HepG2 (cell line): Measurements from ENCODE around the gene P3H3. TPM values are rescaled to one million over a fixed set of nuclear protein-coding genes. Genes with fewer than 3 reads are reported as not detected.

ENCODE experiments used
- ARID2 ChIP-seq: sonication (generic); formaldehyde crosslinking; IDR thresholded peaks from 2 replicates; pipeline ENCODE4 v1.8.1; 2022; ENCODE audit warnings: mild to moderate bottlenecking, missing genetic modification reagents, borderline replicate concordance
- CAMTA2 ChIP-seq: sonication (generic); formaldehyde crosslinking; IDR thresholded peaks from 2 replicates; pipeline ENCODE4 v1.4.0; 2020; ENCODE audit warnings: mild to moderate bottlenecking, missing genetic modification reagents, borderline replicate concordance
- CBX2 ChIP-seq, 2 experiments: fragments of 200-600 bp in 1 of 2; sonication (generic); formaldehyde crosslinking in 1 of 2; IDR thresholded peaks; 2 replicates each; pipeline versions ENCODE4 v1.7.0 to v1.8.1; 2018 to 2022; ENCODE audit warnings: low read depth in 2 of 2, low read length in 1 of 2, mild to moderate bottlenecking in 1 of 2, missing genetic modification reagents in 1 of 2
- CBX5 ChIP-seq: sonication (generic); formaldehyde crosslinking; IDR thresholded peaks from 2 replicates; pipeline ENCODE4 v1.4.0; 2020; ENCODE audit warnings: missing genetic modification reagents, borderline replicate concordance
- CSRNP2 ChIP-seq: sonication (generic); formaldehyde crosslinking; conservative IDR thresholded peaks from 2 replicates; pipeline ENCODE4 v1.8.0; 2022; ENCODE audit warnings: low read depth, missing genetic modification reagents
- GATAD1 ChIP-seq: IDR thresholded peaks from 2 replicates; pipeline ENCODE4 v1.6.1; 2016; ENCODE audit warnings: missing genetic modification reagents, missing compliant biosample characterization
- GTF2F1 ChIP-seq: fragments of 150-350 bp; IDR thresholded peaks from 2 replicates; pipeline ENCODE4 v1.6.1; 2014; ENCODE audit warnings: low read length
- ISX ChIP-seq: sonication (generic); formaldehyde crosslinking; conservative IDR thresholded peaks from 2 replicates; pipeline ENCODE4 v1.5.0; 2020; ENCODE audit warnings: missing genetic modification reagents
- NFAT5 ChIP-seq: sonication (generic); formaldehyde crosslinking; IDR thresholded peaks from 2 replicates; pipeline ENCODE4 v1.4.0; 2020; ENCODE audit warnings: missing genetic modification reagents
- PAX8 ChIP-seq: sonication (generic); formaldehyde crosslinking; IDR thresholded peaks from 2 replicates; pipeline ENCODE4 v1.8.0; 2022; ENCODE audit warnings: mild to moderate bottlenecking, missing genetic modification reagents, borderline replicate concordance
- PHF5A ChIP-seq: IDR thresholded peaks from one replicate; pipeline ENCODE4 v1.6.1; 2018; ENCODE audit warnings: low read depth, missing genetic modification reagents; ENCODE audit not compliant: unreplicated experiment
- SRF ChIP-seq: IDR thresholded peaks from 2 replicates; pipeline ENCODE4 v1.6.1; 2011; ENCODE audit warnings: mild to moderate bottlenecking, low read depth, low read length, moderate library complexity
- ZBTB43 ChIP-seq: sonication (generic); formaldehyde crosslinking; conservative IDR thresholded peaks from 2 replicates; pipeline ENCODE4 v1.4.0; 2020; ENCODE audit warnings: missing genetic modification reagents
- ZEB1 ChIP-seq: IDR thresholded peaks from 2 replicates; pipeline ENCODE4 v1.6.1; 2012; ENCODE audit warnings: mild to moderate bottlenecking, low read depth, inconsistent platforms; ENCODE audit not compliant: insufficient replicate concordance
- ZFP36 ChIP-seq: fragments of 150-350 bp; IDR thresholded peaks from 2 replicates; pipeline ENCODE4 v1.6.1; 2018; ENCODE audit warnings: borderline replicate concordance, low read length, low read depth; ENCODE audit not compliant: partially characterized antibody
- ZNF230 ChIP-seq: sonication (generic); formaldehyde crosslinking; IDR thresholded peaks from 2 replicates; pipeline ENCODE4 v1.4.0; 2020; ENCODE audit warnings: mild to moderate bottlenecking, missing genetic modification reagents
- ZNF550 ChIP-seq: sonication (generic); formaldehyde crosslinking; IDR thresholded peaks from 2 replicates; pipeline ENCODE4 v1.4.0; 2020; ENCODE audit warnings: mild to moderate bottlenecking, missing genetic modification reagents, borderline replicate concordance
- ZXDC ChIP-seq: sonication (generic); formaldehyde crosslinking; IDR thresholded peaks from 2 replicates; pipeline ENCODE4 v1.5.0; 2020; ENCODE audit warnings: mild to moderate bottlenecking, missing genetic modification reagents
- polyA plus RNA-seq, 8 experiments: library from polyadenylated mRNA; depleted of rRNA in 3 of 8; stranded (reverse) in 7 of 8; unstranded in 1 of 8; fragments of >200 nt; fragmentation: Illumina TruSeq in 4 of 8; extraction: Trizol in 4 of 8; gene quantifications; 2 replicates each; pipeline versions ENCODE4 v1.2.1 to v1.2.3, GENCODE V29; 2011 to 2016; ENCODE audit warnings: low read depth in 4 of 8, missing spikeins in 1 of 8, mixed read lengths in 1 of 8; ENCODE audit not compliant: insufficient read depth in 1 of 8
- total RNA-seq, 5 experiments: library from RNA; depleted of rRNA; stranded (reverse); fragments of >200 nt; fragmentation: Illumina TruSeq; extraction: Trizol; gene quantifications; 2 replicates each; pipeline ENCODE4 v1.2.3, GENCODE V29; 2016; ENCODE audit warnings: low read depth in 1 of 5

P3H3 gene
- total and polyA plus RNA-seq, 2 of the 13 experiments (the other 11 are each of a cell fraction or from before 2014, with no cell fraction given): 20.1 to 20.5 TPM

- TF ChIP-seq CBX2 (IDR thresholded peaks at IDR 0.05; ENCODE audit: low read depth, low read length) (no peak), CBX2 (CRISPR knock-in tag; IDR thresholded peaks at IDR 0.05; ENCODE audit: low read depth) (no peak), ZEB1 (no peak), NFAT5 (CRISPR knock-in tag) (no peak), PAX8 (CRISPR knock-in tag) (0 out of 2 replicates have a peak, but pooled peaks have one; percentile 56), GTF2F1 (no peak), SRF (no peak), ZNF230 (CRISPR knock-in tag) (peak; percentile 41; the same call in 1 of the 2 replicates), ZFP36 (no peak), ZNF550 (CRISPR knock-in tag) (no peak), GATAD1 (CRISPR knock-in tag) (peak; percentile 90), CBX5 (CRISPR knock-in tag) (no peak; the same call in 1 of the 2 replicates), ZBTB43 (CRISPR knock-in tag) (no peak), ISX (CRISPR knock-in tag) (no peak), PHF5A (CRISPR knock-in tag) (peak; percentile 13), CSRNP2 (CRISPR knock-in tag) (no peak), CAMTA2 (CRISPR knock-in tag) (0 out of 2 replicates have a peak, but pooled peaks have one; percentile 69), ZXDC (CRISPR knock-in tag) (no peak), ARID2 (CRISPR knock-in tag) (no peak)
These were observed 23.9 kb downstream of the P3H3 start, which contains the start of gene USP5 (continued) for GRCh38 chr12:6851921-6852650.
